ENCODE measurements around the gene STXBP1. TPM values are rescaled to one million over a fixed set of nuclear protein-coding genes. Genes with fewer than 3 reads are reported as not detected.

Gene STXBP1
- total and polyA plus RNA-seq, 2 of the 4 experiments (the other 2 are of a cell fraction) = 15.8 to 22.6 TPM

DNA sequence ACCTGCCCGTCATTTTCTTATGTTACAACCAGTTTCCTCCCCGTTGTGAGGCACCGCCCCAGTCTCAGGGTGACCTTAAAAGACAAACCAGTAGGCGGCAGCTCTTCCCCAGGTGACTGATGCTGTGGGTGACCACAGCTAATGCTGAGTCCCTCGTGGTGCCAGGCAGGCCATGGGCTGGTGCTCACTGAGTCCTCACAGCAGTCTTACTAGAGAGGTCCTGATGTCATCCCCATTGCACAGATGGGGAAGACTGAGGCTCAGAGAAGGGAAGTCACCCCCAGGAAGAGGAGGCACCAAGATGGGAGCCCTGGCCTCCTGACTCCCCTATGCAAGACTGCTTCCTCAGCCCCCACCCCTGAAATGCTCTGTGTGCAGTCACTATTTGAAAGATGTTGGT lies 95.7 kb downstream of the STXBP1 start:
- H3K4me1 ChIP-seq (ENCODE audit: control insufficient read depth, insufficient read depth, low read length) = no peaks in the 10 kb centered on the region
- H3K4ac ChIP-seq (ENCODE audit: low read depth, low read length) = no peak overlapping the region
- no peak for ATAC-seq (ENCODE audit: low read depth)
- no peaks in the 10 kb centered on the region for H3K9me3 ChIP-seq (ENCODE audit: control insufficient read depth, insufficient read depth, low read length)
- H3K9me1 ChIP-seq (ENCODE audit: insufficient read depth, low read length) = no peaks in the 10 kb centered on the region
- H3K27ac ChIP-seq (ENCODE audit: insufficient read depth, low read length) = no peak overlapping the region
- H3K14ac ChIP-seq (replicated peaks; ENCODE audit: low read depth, low read length) = no peak overlapping the region
- no peaks in the 10 kb centered on the region; the same call in 1 of the 2 replicates for H3K27me3 ChIP-seq (ENCODE audit: control insufficient read depth, insufficient read depth, low read length)
- H2BK15ac ChIP-seq (ENCODE audit: low read depth, low read length) = no peak overlapping the region
- no peak overlapping the region for H2AFZ ChIP-seq (replicated peaks; ENCODE audit: low read length, poor library complexity)
- DNase-seq = no peak
- H4K8ac ChIP-seq (ENCODE audit: low read depth in 2 of 2, low read length in 2 of 2) = no peak overlapping the region
- no peak overlapping the region for H2AK9ac ChIP-seq (replicated peaks; ENCODE audit: low read depth, low read length, poor library complexity)
- intact Hi-C loops (cut with micrococcal nuclease) = no loop called here
- no peak overlapping the region for H3K4me2 ChIP-seq (ENCODE audit: low read depth, low read length)
- ChIA-PET POLR2A (ENCODE audit: unreplicated experiment) (no interaction called here), CTCF (no interaction called here)
- H4K91ac ChIP-seq (ENCODE audit: insufficient read depth, low read depth, low read length) = no peak overlapping the region
- no peak overlapping the region for H2BK120ac ChIP-seq (ENCODE audit: low read depth, low read length)
- H3K56ac ChIP-seq (ENCODE audit: extremely low read depth, insufficient read depth, low read length) = no peak overlapping the region
- H2BK5ac ChIP-seq (ENCODE audit: low read depth, low read length, poor library complexity, severe bottlenecking) = no peak overlapping the region
- H2AK5ac ChIP-seq (ENCODE audit: low read depth, low read length) = no peak overlapping the region; the same call in 1 of the 2 replicates
- no peak overlapping the region for H4K5ac ChIP-seq (ENCODE audit: low read depth, low read length)
- no peaks in the 10 kb centered on the region for H3K36me3 ChIP-seq (ENCODE audit: control insufficient read depth, insufficient read depth, low read length)
- TF ChIP-seq, protein P1, sequence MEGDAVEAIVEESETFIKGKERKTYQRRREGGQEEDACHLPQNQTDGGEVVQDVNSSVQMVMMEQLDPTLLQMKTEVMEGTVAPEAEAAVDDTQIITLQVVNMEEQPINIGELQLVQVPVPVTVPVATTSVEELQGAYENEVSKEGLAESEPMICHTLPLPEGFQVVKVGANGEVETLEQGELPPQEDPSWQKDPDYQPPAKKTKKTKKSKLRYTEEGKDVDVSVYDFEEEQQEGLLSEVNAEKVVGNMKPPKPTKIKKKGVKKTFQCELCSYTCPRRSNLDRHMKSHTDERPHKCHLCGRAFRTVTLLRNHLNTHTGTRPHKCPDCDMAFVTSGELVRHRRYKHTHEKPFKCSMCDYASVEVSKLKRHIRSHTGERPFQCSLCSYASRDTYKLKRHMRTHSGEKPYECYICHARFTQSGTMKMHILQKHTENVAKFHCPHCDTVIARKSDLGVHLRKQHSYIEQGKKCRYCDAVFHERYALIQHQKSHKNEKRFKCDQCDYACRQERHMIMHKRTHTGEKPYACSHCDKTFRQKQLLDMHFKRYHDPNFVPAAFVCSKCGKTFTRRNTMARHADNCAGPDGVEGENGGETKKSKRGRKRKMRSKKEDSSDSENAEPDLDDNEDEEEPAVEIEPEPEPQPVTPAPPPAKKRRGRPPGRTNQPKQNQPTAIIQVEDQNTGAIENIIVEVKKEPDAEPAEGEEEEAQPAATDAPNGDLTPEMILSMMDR (conservative IDR thresholded peaks at IDR 0.05; ENCODE audit: low read depth, low read length) = no peak
- TF ChIP-seq MAZ (IDR thresholded peaks at IDR 0.05; ENCODE audit: borderline replicate concordance, low read depth, low read length) = no peak
- TF ChIP-seq FOS (IDR thresholded peaks at IDR 0.05; ENCODE audit: low read depth, low read length) = no peak
- TF ChIP-seq BHLHE40 (IDR thresholded peaks at IDR 0.05; ENCODE audit: low read depth, low read length) = no peak
- TF ChIP-seq, protein P2, sequence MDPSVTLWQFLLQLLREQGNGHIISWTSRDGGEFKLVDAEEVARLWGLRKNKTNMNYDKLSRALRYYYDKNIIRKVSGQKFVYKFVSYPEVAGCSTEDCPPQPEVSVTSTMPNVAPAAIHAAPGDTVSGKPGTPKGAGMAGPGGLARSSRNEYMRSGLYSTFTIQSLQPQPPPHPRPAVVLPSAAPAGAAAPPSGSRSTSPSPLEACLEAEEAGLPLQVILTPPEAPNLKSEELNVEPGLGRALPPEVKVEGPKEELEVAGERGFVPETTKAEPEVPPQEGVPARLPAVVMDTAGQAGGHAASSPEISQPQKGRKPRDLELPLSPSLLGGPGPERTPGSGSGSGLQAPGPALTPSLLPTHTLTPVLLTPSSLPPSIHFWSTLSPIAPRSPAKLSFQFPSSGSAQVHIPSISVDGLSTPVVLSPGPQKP (IDR thresholded peaks at IDR 0.05; ENCODE audit: borderline replicate concordance, low read depth, low read length) = no peak
- TF ChIP-seq NFE2L2 (IDR thresholded peaks at IDR 0.05; ENCODE audit: low read depth, low read length) = no peak
- no peak for TF ChIP-seq CEBPB (IDR thresholded peaks at IDR 0.05; ENCODE audit: low read depth, low read length)
- no peak for TF ChIP-seq RFX5 (IDR thresholded peaks at IDR 0.05; ENCODE audit: low read depth, low read length)
- H3K23ac ChIP-seq (ENCODE audit: low read depth, low read length) = no peak overlapping the region
- no peak overlapping the region for H3K18ac ChIP-seq (ENCODE audit: low read depth, low read length)
- H3K9ac ChIP-seq (ENCODE audit: low read depth, low read length) = no peak overlapping the region
- peaks cover 3% of the 10 kb centered on the region; the same call in 1 of the 2 replicates for H4K20me1 ChIP-seq (ENCODE audit: insufficient read depth, low read length)
- no peak overlapping the region for H2BK20ac ChIP-seq (ENCODE audit: low read depth, low read length)
- H3K79me1 ChIP-seq (ENCODE audit: low read depth in 1 of 2, low read length in 2 of 2) = 0 out of 4 replicates have a peak, but pooled peaks cover 0 to 3% of the 10 kb centered on the region in 2 experiments
- WGBS, 2 experiments (ENCODE audit: extremely low coverage in 2 of 2, insufficient read length in 1 of 2) = 56% methylated on average over 4 of the region's 5 CpGs; no CpG with 5 or more reads in 1 of the 2 experiments
- in situ Hi-C loops (cut with MboI; ENCODE audit: low sequenced_read_pairs) = no loop called here
- BruUV-seq (replicated peaks) = no TSS peak
- dilution Hi-C loops (cut with HindIII; ENCODE audit: low sequenced_read_pairs, unreplicated experiment) = no loop called here
- no peak overlapping the region for H3K4me3 ChIP-seq (ENCODE audit: insufficient read depth, low read depth, low read length)
